GM18499 (cell line): Measurements from ENCODE around the gene PHACTR1.

ENCODE experiments used
- ATAC-seq: cut with Tn5 transposase; IDR thresholded peaks from one replicate; pipeline ENCODE4 v1.9.1; 2021; ENCODE audit warnings: moderate number of reproducible peaks; ENCODE audit not compliant: insufficient read depth, unreplicated experiment

PHACTR1 gene

DNA sequence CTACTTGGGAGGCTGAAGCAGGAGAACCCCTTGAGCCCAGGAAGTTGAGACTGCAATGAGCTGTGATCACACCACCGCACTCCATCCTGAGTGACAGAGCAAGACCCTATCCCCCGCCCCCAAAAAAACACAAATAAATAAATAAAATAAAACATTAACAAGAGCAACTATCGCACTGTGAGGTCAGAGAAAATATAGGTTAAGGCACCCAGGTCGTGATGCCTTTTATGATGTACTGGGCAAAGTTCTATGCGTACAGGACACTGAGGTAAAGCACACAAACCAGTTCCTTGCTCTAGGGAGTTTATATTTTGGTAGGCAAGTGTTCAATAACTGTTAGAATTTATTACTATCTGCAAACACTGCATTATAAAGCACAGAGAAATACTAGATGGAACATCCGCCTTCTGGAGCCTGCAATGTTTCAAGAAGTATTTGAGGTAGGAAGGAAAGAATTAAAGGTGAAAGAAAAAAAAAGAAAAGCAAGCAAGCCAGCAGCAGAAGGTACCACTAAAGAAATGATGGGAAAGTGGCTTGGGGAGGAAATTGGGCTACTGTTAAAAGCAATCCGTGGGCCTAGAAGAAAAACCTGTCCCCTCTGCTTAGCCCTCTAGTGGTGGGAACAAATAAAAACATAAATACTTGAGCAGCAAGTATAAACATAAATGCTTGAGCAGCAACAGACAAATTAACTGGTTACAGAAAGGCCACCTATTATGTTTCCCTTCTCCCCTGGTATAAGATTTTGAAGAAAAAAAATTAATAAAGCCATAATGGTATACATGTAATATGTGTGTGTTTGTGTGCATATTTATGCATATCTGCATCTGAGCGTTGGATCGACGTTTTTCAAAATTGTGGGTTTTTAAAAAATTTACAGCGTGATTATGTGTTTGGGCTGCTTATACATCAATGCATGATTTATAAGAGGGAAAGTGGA, 128.0 kb downstream of the PHACTR1 start:
- ATAC-seq: no peak

DNA sequence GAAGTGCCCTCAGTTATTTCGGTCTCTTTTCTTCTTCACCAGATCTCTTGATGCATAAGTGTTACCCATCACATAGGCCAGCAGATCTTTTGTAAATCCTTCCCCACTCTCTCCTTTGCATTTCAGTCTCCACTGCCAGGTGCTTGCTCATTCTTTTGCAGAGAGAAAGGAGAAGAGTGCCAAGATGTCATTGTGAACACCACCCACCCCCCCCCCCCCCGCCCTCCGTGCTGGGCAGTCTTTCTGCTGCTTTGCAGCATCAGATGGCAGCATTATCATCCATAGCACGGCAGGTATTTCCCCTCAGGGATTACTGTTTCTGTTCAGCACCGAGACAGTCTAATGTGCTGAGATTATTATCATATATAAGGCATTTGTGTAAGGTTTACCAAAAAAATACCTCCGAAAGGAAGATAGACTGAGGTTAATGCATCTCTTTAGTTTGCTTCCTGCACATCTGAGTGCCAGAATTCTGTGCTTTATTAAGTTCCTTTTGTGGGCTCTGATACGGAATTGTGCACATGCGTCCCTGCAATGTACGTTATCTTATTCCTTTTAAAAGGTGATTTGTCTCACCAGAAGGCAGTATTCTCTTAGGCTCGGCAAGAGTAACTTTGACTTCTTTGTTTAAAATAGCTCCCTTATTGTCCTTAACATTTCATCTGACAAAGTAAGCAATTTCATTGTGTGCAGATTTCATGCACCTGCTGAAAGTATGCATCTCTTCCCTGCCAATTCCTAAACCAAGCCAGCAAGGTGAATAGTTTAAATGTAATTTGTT, 128.8 kb downstream of the PHACTR1 start:
- no peak for ATAC-seq

DNA sequence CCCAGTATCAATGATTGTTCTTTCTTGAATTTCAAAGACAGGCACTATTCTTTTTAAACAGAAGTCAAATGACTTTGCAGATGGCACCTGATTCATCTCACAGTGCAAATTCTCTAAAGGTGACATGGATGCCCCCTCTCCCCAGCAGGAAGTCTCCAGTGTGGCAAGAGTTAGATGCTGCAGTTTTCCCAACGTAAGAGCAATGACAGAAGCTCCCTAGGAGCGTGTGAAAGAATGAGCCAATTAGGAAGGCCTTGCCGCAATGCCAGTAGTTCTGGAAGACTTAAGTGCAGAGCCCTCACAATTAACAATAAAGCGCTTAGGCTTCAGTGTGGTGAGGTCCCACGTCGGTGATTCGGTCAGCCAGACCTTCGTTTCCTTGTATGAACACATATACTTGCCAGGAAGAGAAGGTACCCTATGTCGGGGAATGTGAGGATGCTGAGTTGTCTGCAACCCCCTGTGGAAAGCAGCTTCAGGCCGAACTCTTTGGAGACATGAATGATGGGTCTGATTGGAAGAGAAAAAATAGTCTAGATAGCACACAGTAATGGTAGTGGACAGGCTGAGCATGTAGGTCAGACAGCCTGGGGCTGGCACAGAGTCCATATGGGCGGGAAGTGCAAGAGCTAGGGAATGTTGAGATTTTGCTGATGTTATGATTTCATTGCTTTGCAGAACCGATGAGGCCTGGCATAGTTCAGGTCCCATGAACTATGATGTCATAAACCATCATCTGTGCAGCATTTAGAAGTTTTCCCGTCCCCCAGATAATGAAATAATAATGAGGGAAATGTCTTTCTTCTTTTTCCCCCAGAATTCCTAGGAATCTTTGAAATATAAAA, 132.6 kb downstream of the PHACTR1 start:
- ATAC-seq: no peak

DNA sequence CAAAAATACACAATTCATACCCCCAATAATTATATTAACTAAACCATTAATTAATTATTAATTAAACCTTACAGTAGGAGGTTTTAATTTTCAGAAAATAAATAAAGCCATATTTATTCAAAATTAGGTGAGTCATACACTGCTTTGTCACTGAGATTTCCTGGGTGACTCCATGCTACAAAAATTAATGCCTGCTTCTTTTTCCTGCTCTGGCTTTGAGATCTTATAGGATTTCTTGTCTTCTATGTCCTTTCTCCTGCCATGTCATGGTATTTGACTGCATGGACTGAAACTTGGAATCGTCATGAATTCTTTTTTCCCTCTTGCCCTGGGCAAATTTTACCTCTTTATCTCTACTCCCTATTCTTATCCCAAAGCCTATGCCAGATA, 133.2 kb downstream of the PHACTR1 start:
- no peak for ATAC-seq

DNA sequence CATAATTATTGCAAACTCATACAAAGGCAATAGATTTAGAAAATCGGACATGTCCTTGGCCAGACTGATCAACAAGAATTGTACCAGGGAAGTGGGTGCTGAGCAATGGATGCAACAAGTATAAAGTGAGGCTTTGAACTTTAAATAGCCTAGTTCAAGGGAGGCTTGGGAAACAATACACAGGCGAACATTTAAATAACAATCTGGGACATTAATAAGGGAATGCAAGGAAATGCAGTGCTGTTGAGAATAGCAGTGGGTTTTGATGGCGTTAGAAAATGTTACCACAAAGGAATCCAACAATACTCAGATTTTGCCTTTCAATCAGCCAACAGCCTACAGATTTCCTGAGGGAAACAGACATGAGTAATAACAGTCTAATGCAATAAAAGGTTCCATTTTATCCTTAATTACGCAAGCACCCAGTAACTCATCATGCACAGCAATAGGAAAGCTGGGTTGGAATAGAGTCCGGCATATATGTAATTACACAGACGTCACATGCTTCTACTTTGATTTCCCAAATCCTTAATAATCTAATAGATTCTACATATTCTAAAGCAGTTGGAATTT, 134.6 kb downstream of the PHACTR1 start:
- no peak for ATAC-seq

DNA sequence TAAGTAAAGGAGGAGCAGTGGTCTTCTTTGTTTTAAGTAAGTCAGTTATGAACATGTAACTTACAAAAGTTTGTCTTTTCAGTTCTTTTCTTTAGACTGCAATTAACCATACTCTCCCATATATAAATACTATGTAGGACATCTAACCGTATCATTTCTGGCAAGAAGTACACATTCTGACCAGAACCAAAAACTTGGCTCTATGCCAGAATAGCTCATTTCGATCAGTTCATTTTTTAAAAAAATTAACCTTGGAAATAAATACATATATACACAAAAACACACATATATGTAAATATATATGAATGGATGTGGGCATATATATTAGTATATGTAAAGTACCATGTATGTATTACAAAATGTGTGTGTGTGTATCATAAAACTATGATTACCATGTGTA, 145.0 kb downstream of the PHACTR1 start:
- ATAC-seq: no peak

DNA sequence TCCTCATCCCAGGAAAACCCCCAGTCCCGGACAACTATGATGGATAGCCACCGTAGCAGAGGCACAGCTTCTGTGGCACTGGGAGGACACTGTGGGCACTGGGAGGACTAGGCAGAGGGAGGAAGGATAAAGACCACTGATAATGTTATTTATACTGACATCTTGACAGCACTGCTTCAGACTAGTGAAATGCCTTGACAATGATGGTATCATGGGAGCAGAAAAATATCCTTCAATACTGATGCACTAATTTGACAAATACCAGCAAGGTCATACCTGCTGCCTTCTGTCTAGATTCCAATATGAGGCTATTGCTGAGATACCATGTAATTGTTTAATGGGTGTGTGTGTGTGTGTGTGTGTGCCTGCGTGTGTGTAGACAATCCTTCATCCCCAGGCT, 148.6 kb downstream of the PHACTR1 start:
- ATAC-seq: no peak

DNA sequence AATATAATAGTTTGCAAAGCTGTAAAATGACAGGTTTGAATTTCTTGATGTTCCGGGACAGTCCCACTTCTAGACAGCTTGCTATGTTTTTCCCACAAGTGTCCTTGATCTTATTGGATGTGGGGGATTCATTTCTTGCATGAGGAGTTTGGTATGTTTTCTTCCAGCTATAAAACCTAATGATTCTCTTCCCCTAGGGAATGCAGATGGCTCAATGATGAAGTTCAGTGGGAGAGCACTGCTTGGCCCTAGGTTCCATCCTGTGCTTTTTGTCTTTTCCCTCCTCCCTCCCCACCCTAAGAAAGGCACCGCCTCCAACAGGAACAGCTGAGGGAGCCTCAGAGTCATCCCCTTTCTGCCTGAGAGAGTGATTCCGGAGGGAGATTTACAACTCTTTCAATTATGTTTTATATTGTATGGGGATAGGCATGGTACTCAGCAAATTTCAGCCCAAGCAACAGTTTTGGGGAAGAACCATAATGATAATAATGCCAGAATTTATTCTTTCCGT, 149.2 kb downstream of the PHACTR1 start:
- ATAC-seq: no peak

DNA sequence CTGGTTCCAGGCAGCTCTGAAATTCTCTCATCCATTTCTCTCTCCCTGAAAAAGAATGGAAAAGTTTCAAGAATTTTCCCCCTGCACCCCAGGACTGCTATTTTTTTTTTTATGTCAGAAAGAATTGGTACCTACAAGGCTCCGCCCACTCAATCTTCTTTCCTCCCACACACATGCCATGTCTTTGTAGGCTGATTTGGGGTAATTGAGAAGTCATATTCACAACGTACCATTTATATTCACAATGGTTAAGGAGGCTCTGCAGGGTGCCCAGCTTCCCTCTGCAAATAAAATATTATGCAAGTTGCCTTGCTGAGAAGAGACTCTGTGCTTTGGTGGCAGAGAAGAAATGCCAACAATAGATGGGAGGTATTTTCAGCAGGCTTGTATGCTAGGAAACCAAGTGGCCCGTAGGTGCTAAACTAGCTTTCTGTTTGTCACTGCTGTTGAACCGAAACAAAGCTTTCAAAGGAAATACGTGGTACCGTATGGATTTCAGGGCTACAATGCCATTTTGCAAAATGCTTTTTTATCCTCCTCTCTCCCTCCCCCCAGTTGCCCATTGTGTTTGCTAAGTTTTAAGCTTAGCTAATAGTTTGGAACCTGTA, 150.0 kb downstream of the PHACTR1 start:
- no peak for ATAC-seq

DNA sequence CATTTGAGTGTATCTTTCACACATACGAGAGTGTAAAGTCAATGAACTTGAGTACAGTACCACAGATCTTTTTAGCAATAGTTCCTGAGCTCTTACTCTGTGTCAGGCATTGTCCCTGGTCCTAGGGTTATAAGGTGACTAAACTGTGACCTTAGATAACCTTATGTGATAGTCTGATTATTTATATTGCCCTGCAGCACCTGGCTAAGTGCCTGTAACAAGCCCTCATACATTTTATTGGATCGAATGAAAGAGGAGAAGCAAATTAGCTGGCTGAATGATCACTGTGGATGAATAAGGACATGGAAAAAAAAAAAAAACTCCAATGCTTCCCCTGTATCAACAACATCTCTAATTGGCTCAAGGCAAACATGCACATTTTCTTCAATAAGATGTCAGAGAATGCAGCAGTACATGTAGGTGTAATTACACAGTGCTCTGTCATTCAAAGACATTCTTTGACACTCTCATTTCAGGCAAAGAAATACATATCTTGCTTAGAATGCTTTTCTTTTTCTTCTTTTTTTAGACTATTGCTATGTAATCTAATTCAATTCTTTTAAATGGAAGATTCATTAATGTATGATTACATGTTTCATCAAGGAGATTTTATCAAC, 153.4 kb downstream of the PHACTR1 start:
- ATAC-seq: no peak

DNA sequence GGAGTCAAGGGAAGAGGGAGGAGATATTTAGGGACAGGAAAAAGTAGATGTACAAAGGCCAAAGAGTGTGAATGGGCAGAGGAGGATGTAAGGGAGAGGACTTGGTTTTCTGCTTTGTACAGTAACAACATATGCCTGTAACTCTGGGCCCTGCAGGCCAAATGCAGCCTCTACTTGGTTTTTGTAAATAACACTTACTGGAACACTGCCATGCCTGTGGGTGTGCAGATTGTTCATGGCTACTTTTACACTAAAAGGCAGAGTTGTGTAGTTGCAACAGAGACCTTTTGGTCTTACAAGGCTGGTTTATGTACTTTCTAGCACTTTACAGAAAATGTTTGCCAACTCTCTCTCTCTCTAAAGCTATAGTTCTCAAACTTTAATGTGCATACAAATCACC, 157.1 kb downstream of the PHACTR1 start:
- no peak for ATAC-seq

DNA sequence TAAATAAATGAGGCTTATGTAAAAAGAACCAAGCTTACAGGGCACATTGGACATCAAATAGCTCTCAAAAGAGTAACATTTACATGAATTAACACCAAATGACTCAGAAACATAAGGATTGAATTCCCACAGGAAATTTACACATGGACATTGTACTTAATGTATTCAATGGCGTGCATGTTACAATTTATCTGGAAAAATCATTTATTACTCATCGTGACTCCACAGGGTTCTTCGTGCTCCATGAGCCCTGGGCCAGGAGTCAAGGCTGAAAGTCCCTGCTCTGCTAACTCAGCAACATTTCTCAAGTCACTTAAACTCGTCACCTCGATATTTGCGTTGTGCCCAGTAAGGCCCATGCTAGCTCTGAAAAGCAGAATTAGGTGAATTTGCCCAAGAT, 158.5 kb downstream of the PHACTR1 start:
- ATAC-seq: no peak

DNA sequence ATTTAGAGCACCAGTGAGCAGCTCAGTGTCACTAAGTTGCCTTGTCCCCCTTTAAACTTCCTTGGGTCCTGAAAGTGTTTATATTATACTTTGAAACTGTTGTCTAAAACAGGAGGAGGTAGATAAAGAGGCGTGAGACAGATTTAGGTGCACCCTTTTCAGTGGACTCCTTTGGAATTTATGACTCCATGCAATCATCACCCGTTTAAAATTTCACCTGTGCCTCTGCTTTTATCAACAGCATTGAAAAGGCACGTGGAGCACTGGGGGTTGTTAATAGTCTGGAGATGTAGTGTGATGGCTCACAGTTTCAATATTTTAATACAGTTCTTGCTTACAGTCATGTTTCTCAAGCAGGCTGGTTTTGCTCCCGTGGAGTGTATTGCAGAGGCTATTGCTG, 162.2 kb downstream of the PHACTR1 start:
- ATAC-seq: no peak

DNA sequence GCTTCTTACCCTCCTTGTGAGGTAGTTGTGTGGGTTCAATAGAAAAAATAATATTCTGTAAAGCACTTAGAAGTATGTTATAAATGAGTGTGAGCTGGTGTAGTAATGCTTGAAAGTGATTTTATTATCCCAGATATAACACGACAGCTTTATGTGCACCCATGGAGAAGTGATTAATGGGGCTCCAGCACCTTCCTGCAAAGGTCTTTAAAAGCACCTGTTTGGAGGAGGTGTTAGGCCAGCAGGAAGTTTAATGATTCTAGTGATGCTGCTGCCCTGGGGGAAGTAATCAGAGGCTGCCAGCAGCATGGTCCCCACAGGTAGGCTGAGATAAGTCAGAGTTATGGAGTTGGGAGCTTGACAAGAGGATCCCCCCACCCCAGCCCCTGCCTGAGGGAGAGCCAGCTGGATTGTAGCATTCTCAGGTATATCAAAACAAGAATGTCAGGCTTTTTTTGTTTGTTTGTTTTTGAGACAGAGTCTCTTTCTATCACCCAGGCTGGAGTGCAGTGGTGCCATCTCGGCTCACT, 166.3 kb downstream of the PHACTR1 start:
- no peak for ATAC-seq

DNA sequence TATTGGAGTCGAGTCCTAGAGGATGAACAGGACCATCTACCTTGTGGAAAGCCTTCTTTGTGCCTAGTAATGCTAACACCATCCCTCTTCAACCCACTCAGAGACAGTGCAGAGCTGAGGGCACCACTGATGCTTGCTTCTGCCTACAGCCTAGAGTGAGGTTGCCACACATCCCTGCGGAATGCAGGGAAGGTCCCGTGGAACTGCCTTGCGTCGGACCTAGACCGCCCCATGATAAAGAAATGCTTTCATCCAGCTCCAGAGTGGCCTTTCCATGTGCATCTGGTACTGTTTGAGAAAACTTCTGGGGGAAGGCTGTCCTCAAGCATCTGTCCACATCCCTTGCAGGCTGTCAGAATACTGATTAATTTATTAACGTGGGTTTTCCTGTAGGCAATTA, 168.4 kb downstream of the PHACTR1 start:
- no peak for ATAC-seq

DNA sequence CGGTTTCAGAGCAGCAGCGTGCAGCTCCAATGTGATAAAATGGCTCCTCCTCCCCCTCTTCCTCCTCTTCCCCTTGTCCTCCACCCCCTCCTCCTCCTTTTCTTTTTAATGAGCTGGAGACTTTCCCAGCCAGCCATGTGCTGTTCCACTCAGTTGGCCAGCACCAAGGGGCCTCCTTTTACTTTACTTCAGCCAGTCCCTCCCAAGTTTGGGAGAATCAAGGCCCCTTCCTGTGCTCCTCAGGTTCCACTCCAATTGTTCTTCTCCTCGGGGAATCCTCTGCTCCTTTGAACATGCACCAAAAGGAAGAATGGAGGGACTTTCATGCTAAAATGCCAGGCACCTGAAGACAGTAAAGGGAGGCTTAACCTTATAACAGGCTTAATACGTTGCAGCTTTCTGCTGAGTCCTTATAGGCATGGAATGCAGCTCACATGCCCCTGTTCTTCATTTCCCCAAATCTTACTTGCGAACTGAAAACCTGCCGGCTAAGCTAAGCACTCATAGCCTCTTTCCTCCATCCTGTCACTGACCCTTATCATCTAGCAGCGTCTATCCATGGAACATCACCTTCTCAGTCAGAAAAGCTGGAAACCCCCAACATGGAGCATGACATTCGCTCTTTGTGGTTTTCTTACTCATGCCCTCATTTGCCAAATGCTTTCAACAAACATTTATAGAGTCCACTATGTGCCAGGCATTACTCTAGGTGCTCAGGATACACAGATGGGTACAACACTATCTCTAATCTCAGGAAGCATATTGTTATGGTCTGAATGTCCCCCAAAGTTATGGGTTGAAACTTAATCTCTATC, 170.6 kb downstream of the PHACTR1 start:
- ATAC-seq: no peak

DNA sequence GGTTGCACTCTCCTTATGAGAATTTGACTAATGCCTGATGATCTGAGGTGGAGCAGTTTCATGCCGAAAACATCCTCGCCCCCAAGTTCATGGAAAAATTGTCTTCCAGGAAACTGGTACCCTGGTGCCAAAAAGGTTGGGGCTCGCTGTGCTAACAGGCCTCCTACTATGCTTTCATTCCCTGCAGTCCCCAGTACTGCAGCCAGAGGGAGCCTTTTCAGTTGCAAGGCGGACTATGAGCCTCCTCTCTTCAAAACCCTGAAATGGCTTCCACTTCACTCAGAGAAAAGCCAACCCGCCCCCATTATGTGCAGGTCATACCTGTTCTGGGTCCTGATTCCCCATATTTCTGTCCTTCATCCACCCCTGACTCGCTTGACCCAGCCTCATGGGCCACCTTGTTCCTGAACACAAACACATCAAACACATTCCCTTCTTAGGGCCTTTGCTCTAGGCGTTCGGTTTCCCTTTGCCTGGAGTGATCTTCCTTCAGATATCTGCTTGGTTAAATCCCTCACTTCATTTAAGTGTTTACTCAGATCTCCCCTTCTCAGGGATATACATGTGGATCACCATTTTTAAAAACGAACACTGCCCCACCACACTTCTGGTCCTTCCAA, 173.7 kb downstream of the PHACTR1 start:
- no peak for ATAC-seq

DNA sequence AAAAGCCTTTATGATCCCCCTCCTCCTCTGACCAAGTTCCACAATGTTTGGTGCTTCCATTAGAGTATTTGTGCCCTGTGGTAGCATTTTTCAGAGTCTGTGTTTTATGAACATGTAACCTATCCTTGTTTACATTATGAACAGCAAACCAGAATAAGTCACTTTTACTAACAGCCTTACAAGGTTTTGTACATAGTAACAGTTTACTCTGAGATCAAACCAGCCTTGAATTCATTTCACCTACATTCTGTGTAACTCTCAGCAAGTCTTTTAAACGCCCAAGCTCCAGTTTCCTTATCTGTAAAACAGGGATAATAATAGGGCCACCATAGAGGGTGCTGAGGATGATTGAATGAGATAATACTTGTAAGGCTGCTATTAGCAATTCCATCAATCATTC, 175.0 kb downstream of the PHACTR1 start:
- ATAC-seq: no peak
